T-helper 2 cell treated with Interferon-gamma antibody and Interleukin-4, amounts not matched to agents 5 μg/mL and 100 μg/mL, for 36 hours (primary cell): ENCODE measurements around the gene INPP5D.
A peak's percentile ranks its signal among the peaks of the same experiment; 100 is the strongest.
"Not testable (repeated sequence)": the region's sequence is repeated elsewhere in the genome, so short reads cannot be mapped to it uniquely, and the experiment has no call there.

Source experiments
- DNase-seq: peaks from one replicate; pipeline ENCODE4 v3.0.0; 2021; ENCODE audit warnings: low spot score
- H3K27ac Mint-ChIP-seq: one replicate; pipeline ENCODE4 v1.8.0; 2021; ENCODE audit warnings: mild to moderate bottlenecking, mixed read lengths
- H3K27me3 Mint-ChIP-seq: one replicate; pipeline ENCODE4 v1.8.0; 2021; ENCODE audit warnings: low read depth, mixed read lengths
- H3K36me3 Mint-ChIP-seq: one replicate; pipeline ENCODE4 v1.8.0; 2021; ENCODE audit warnings: low read depth, mixed read lengths
- H3K4me1 Mint-ChIP-seq: one replicate; pipeline ENCODE4 v1.8.0; 2021; ENCODE audit warnings: low read depth, mixed read lengths
- H3K4me3 Mint-ChIP-seq: one replicate; pipeline ENCODE4 v1.8.0; 2022; ENCODE audit warnings: mild to moderate bottlenecking, moderate library complexity, mixed read lengths
- H3K9me3 Mint-ChIP-seq: one replicate; pipeline ENCODE4 v1.8.0; 2021; ENCODE audit warnings: mixed read lengths

INPP5D gene

GRCh38 chr2:233093166-233093448 is 33.0 kb downstream of the INPP5D start:
- Mint-ChIP-seq H3K36me3 (peaks cover 42% of the 10 kb centered on the region), H3K27ac (peak overlapping the region; percentile 8), H3K4me3 (no peak overlapping the region), H3K9me3 (no peaks in the 10 kb centered on the region), H3K4me1 (peaks cover 27% of the 10 kb centered on the region), H3K27me3 (no peaks in the 10 kb centered on the region)
- DNase-seq: no peak

GRCh38 chr2:233093721-233094120 is 33.6 kb downstream of the INPP5D start:
- no peak for DNase-seq
- peaks cover 42% of the 10 kb centered on the region for H3K36me3 Mint-ChIP-seq
- no peak overlapping the region for H3K4me3 Mint-ChIP-seq
- no peaks in the 10 kb centered on the region for H3K27me3 Mint-ChIP-seq
- H3K27ac Mint-ChIP-seq: no peak overlapping the region
- H3K9me3 Mint-ChIP-seq: no peaks in the 10 kb centered on the region
- H3K4me1 Mint-ChIP-seq: peaks cover 31% of the 10 kb centered on the region

GRCh38 chr2:233094614-233095013 is 34.5 kb downstream of the INPP5D start:
- peaks cover 34% of the 10 kb centered on the region for H3K4me1 Mint-ChIP-seq
- no peak overlapping the region for H3K4me3 Mint-ChIP-seq
- H3K36me3 Mint-ChIP-seq: peaks cover 38% of the 10 kb centered on the region
- no peaks in the 10 kb centered on the region for H3K27me3 Mint-ChIP-seq
- no peak for DNase-seq
- no peak overlapping the region for H3K27ac Mint-ChIP-seq
- H3K9me3 Mint-ChIP-seq: no peaks in the 10 kb centered on the region

GRCh38 chr2:233096006-233096405 is 35.9 kb downstream of the INPP5D start:
- Mint-ChIP-seq H3K9me3 (no peaks in the 10 kb centered on the region), H3K4me1 (peaks cover 48% of the 10 kb centered on the region), H3K4me3 (no peak overlapping the region), H3K36me3 (peaks cover 49% of the 10 kb centered on the region), H3K27ac (no peak overlapping the region), H3K27me3 (no peaks in the 10 kb centered on the region)
- no peak for DNase-seq

GRCh38 chr2:233098618-233099017 is 38.5 kb downstream of the INPP5D start:
- DNase-seq: no peak
- no peaks in the 10 kb centered on the region for H3K27me3 Mint-ChIP-seq
- H3K36me3 Mint-ChIP-seq: peaks cover 52% of the 10 kb centered on the region
- peaks cover 45% of the 10 kb centered on the region for H3K4me1 Mint-ChIP-seq
- no peak overlapping the region for H3K27ac Mint-ChIP-seq
- no peaks in the 10 kb centered on the region for H3K9me3 Mint-ChIP-seq
- H3K4me3 Mint-ChIP-seq: no peak overlapping the region

GRCh38 chr2:233099820-233100191 is 39.7 kb downstream of the INPP5D start:
- peaks cover 55% of the 10 kb centered on the region for H3K36me3 Mint-ChIP-seq
- H3K4me1 Mint-ChIP-seq: peaks cover 45% of the 10 kb centered on the region
- not testable (repeated sequence) for H3K4me3 Mint-ChIP-seq, H3K9me3 Mint-ChIP-seq, H3K27ac Mint-ChIP-seq, DNase-seq, H3K27me3 Mint-ChIP-seq

GRCh38 chr2:233100192-233100998 is 40.3 kb downstream of the INPP5D start:
- peaks cover 59% of the 10 kb centered on the region for H3K36me3 Mint-ChIP-seq
- H3K27ac Mint-ChIP-seq: peak overlapping the region; percentile 52
- peak overlapping the region; percentile 47 for H3K4me3 Mint-ChIP-seq
- no peaks in the 10 kb centered on the region for H3K9me3 Mint-ChIP-seq
- H3K4me1 Mint-ChIP-seq: peaks cover 45% of the 10 kb centered on the region
- H3K27me3 Mint-ChIP-seq: no peaks in the 10 kb centered on the region
- peak; percentile 42 for DNase-seq

- H3K27ac Mint-ChIP-seq: no peak overlapping the region
- H3K4me1 Mint-ChIP-seq: peaks cover 41% of the 10 kb centered on the region
- H3K27me3 Mint-ChIP-seq: no peaks in the 10 kb centered on the region
- no peak for DNase-seq
- H3K36me3 Mint-ChIP-seq: peaks cover 62% of the 10 kb centered on the region
- H3K9me3 Mint-ChIP-seq: no peaks in the 10 kb centered on the region
- no peak overlapping the region for H3K4me3 Mint-ChIP-seq
These were observed 41.0 kb downstream of the INPP5D start for GRCh38 chr2:233101141-233101540.

GRCh38 chr2:233101816-233102215 is 41.7 kb downstream of the INPP5D start:
- Mint-ChIP-seq H3K27ac (no peak overlapping the region), H3K36me3 (peaks cover 65% of the 10 kb centered on the region)

GRCh38 chr2:233105156-233105895 is 45.2 kb downstream of the INPP5D start:
- no peak for DNase-seq
- no peaks in the 10 kb centered on the region for H3K9me3 Mint-ChIP-seq
- H3K36me3 Mint-ChIP-seq: peaks cover 53% of the 10 kb centered on the region
- no peak overlapping the region for H3K27ac Mint-ChIP-seq
- peaks cover 31% of the 10 kb centered on the region for H3K4me1 Mint-ChIP-seq
- no peaks in the 10 kb centered on the region for H3K27me3 Mint-ChIP-seq
- no peak overlapping the region for H3K4me3 Mint-ChIP-seq

More at GRCh38 chr2:233101816-233102215, 41.7 kb downstream of the INPP5D start:
- Mint-ChIP-seq H3K9me3 (no peaks in the 10 kb centered on the region), H3K4me3 (no peak overlapping the region), H3K4me1 (peaks cover 41% of the 10 kb centered on the region), H3K27me3 (no peaks in the 10 kb centered on the region)
- no peak for DNase-seq

GRCh38 chr2:233105930-233106329 is 45.8 kb downstream of the INPP5D start:
- H3K9me3 Mint-ChIP-seq: no peaks in the 10 kb centered on the region
- no peak overlapping the region for H3K4me3 Mint-ChIP-seq
- H3K27ac Mint-ChIP-seq: no peak overlapping the region
- peaks cover 47% of the 10 kb centered on the region for H3K36me3 Mint-ChIP-seq
- DNase-seq: no peak
- H3K4me1 Mint-ChIP-seq: peaks cover 25% of the 10 kb centered on the region
- no peaks in the 10 kb centered on the region for H3K27me3 Mint-ChIP-seq

- no peak for DNase-seq
- H3K9me3 Mint-ChIP-seq: no peaks in the 10 kb centered on the region
- peaks cover 20% of the 10 kb centered on the region for H3K4me1 Mint-ChIP-seq
- peak overlapping the region; percentile 72 for H3K27ac Mint-ChIP-seq
- no peak overlapping the region for H3K4me3 Mint-ChIP-seq
- H3K27me3 Mint-ChIP-seq: no peaks in the 10 kb centered on the region
- peaks cover 41% of the 10 kb centered on the region for H3K36me3 Mint-ChIP-seq
These were observed 46.9 kb downstream of the INPP5D start for GRCh38 chr2:233107011-233107410.

GRCh38 chr2:233107831-233108300 is 47.7 kb downstream of the INPP5D start:
- DNase-seq: no peak
- Mint-ChIP-seq H3K27me3 (no peaks in the 10 kb centered on the region), H3K36me3 (peaks cover 35% of the 10 kb centered on the region), H3K4me1 (peaks cover 18% of the 10 kb centered on the region), H3K9me3 (no peaks in the 10 kb centered on the region), H3K27ac (peak overlapping the region; percentile 52), H3K4me3 (no peak overlapping the region)

- Mint-ChIP-seq H3K27ac (peak overlapping the region; percentile 52), H3K9me3 (no peaks in the 10 kb centered on the region), H3K4me3 (no peak overlapping the region), H3K4me1 (peaks cover 18% of the 10 kb centered on the region), H3K36me3 (peaks cover 31% of the 10 kb centered on the region), H3K27me3 (no peaks in the 10 kb centered on the region)
- no peak for DNase-seq
These were observed 48.7 kb downstream of the INPP5D start for GRCh38 chr2:233108611-233109490.
